NT2/D1 (cell line): ENCODE measurements around the gene PRF1.

ENCODE experiments used
- YY1 ChIP-seq: IDR thresholded peaks from 2 replicates; pipeline ENCODE4 v1.6.1; 2011; ENCODE audit not compliant: insufficient read length, insufficient read depth
- ZNF274 ChIP-seq: IDR thresholded peaks from 2 replicates; pipeline ENCODE4 v1.6.1; 2011; ENCODE audit warnings: mild to moderate bottlenecking, low read depth, low read length

GRCh38 chr10:70587045-70587658, 15.4 kb downstream of the PRF1 start:
- TF ChIP-seq ZNF274 = no peak
- TF ChIP-seq YY1 = no peak
